Kidney tubule cell (primary cell): ENCODE results near the gene TAF11L4.
A peak's percentile ranks its signal among the peaks of the same experiment; 100 is the strongest.
"Not testable (repeated sequence)": the region's sequence is repeated elsewhere in the genome, so short reads cannot be mapped to it uniquely, and the experiment has no call there.

Experiments
- DNase-seq: peaks from one replicate; pipeline ENCODE4 v3.0.0-alpha.2; 2018; ENCODE audit warnings: low spot score

Gene TAF11L4

GRCh38 chr5:17521501-17521900 lies at the start of gene TAF11L4:
Gene TAF11L4, plus strand, starts transcription at chr5:17521801.
- DNase-seq, result not testable (repeated sequence)

- DNase-seq, result not testable (repeated sequence)
Measured at GRCh38 chr5:17475064-17475463, 46.5 kb upstream of the TAF11L4 start.

- DNase-seq, result no peak
Measured at GRCh38 chr5:17477043-17477442, 44.6 kb upstream of the TAF11L4 start.

GRCh38 chr5:17477573-17478265 lies 43.9 kb upstream of the TAF11L4 start:
- no peak for DNase-seq

- DNase-seq, result no peak
Measured at GRCh38 chr5:17481378-17481777, 40.2 kb upstream of the TAF11L4 start.

GRCh38 chr5:17482790-17483189 lies 38.8 kb upstream of the TAF11L4 start:
- DNase-seq, result no peak

GRCh38 chr5:17486464-17487173 lies 35.0 kb upstream of the TAF11L4 start:
- DNase-seq, result not testable (repeated sequence)

- DNase-seq, result no peak
Measured at GRCh38 chr5:17487174-17487512, 34.5 kb upstream of the TAF11L4 start.

GRCh38 chr5:17491257-17491656 lies 30.3 kb upstream of the TAF11L4 start:
- not testable (repeated sequence) for DNase-seq

- no peak for DNase-seq
Measured at GRCh38 chr5:17492770-17493169, 28.8 kb upstream of the TAF11L4 start.

GRCh38 chr5:17497446-17497845 lies 24.2 kb upstream of the TAF11L4 start:
- no peak for DNase-seq

- not testable (repeated sequence) for DNase-seq
Measured at GRCh38 chr5:17497931-17498330, 23.7 kb upstream of the TAF11L4 start, which contains the start of gene TAF11L2. Gene TAF11L2, plus strand, starts transcription at chr5:17498231.

GRCh38 chr5:17511775-17512325 lies 9.8 kb upstream of the TAF11L4 start:
- DNase-seq, result no peak

GRCh38 chr5:17517526-17517925 lies 4.1 kb upstream of the TAF11L4 start:
- not testable (repeated sequence) for DNase-seq

- not testable (repeated sequence) for DNase-seq
Measured at GRCh38 chr5:17518067-17518466, 3.5 kb upstream of the TAF11L4 start, which contains the start of gene TAF11L3. Gene TAF11L3, plus strand, starts transcription at chr5:17518367.

GRCh38 chr5:17519508-17519907 lies 2.1 kb upstream of the TAF11L4 start:
- not testable (repeated sequence) for DNase-seq

GRCh38 chr5:17524935-17525334 lies 3.3 kb downstream of the TAF11L4 start, which contains the start of gene TAF11L5:
Gene TAF11L5, plus strand, starts transcription at chr5:17525235.
- not testable (repeated sequence) for DNase-seq

GRCh38 chr5:17526504-17526903 lies 4.9 kb downstream of the TAF11L4 start:
- peak; percentile 7 for DNase-seq

- DNase-seq, result not testable (repeated sequence)
Measured at GRCh38 chr5:17528369-17528768, 6.8 kb downstream of the TAF11L4 start, which contains the start of gene TAF11L6. Gene TAF11L6, plus strand, starts transcription at chr5:17528669.
